Renal cortex interstitium (tissue), 11 donors: ENCODE data around the gene CCDC13. TPM values are rescaled to one million over a fixed set of nuclear protein-coding genes. Genes with fewer than 3 reads are reported as not detected.

Experiments used
- DNase-seq, 11 donors: peaks; one replicate each; pipeline ENCODE4 v3.0.0-alpha.2; 2013; ENCODE audit warnings: low read depth in 9 of 11, low spot score in 4 of 11; ENCODE audit errors: extremely low read depth in 1 of 11
- polyA plus RNA-seq, 3 donors: library from polyadenylated mRNA; unstranded; fragments of 120-200 nt; gene quantifications; one replicate each; pipeline ENCODE4 v1.2.1, GENCODE V29; 2013; ENCODE audit not compliant: insufficient read length in 3 of 3

CCDC13 gene
- polyA plus RNA-seq, 3 donors = 1.8 to 3.5 (median 2.0) TPM

- no peak for DNase-seq
Measured at GRCh38 chr3:42762046-42762724, 10.9 kb downstream of the CCDC13 start.

- DNase-seq = no peak
Measured at GRCh38 chr3:42758126-42758525, 14.9 kb downstream of the CCDC13 start.

- no peak for DNase-seq
Measured at GRCh38 chr3:42756681-42757213, 16.3 kb downstream of the CCDC13 start.

GRCh38 chr3:42755681-42756578 lies 17.1 kb downstream of the CCDC13 start:
- DNase-seq = no peak

- DNase-seq = no peak
Measured at GRCh38 chr3:42753757-42754156, 19.3 kb downstream of the CCDC13 start.

GRCh38 chr3:42752961-42753360 lies 20.1 kb downstream of the CCDC13 start:
- DNase-seq = no peak

- no peak for DNase-seq
Measured at GRCh38 chr3:42752441-42752840, 20.6 kb downstream of the CCDC13 start.

GRCh38 chr3:42751609-42752008 lies 21.4 kb downstream of the CCDC13 start:
- DNase-seq = no peak

GRCh38 chr3:42750834-42751233 lies 22.2 kb downstream of the CCDC13 start:
- DNase-seq = no peak

GRCh38 chr3:42749753-42750231 lies 23.3 kb downstream of the CCDC13 start:
- no peak for DNase-seq

- no peak for DNase-seq
Measured at GRCh38 chr3:42749025-42749752, 23.9 kb downstream of the CCDC13 start.

- DNase-seq = no peak
Measured at GRCh38 chr3:42747581-42747980, 25.5 kb downstream of the CCDC13 start.

- peak in 10 of 11 donors; percentile 37 to 77 (median 60) for DNase-seq
Measured at GRCh38 chr3:42746455-42747450, 26.3 kb downstream of the CCDC13 start.

GRCh38 chr3:42745776-42746454 lies 27.1 kb downstream of the CCDC13 start:
- DNase-seq = no peak

- peak in 4 of 11 donors; percentile 33 to 52 (median 42) for DNase-seq
Measured at GRCh38 chr3:42745291-42745745, 27.7 kb downstream of the CCDC13 start.

- no peak for DNase-seq
Measured at GRCh38 chr3:42743204-42743995, 29.7 kb downstream of the CCDC13 start.

GRCh38 chr3:42742688-42743087 lies 30.4 kb downstream of the CCDC13 start:
- no peak for DNase-seq
